Panc1 (cell line): ENCODE results near the gene STARD3NL. TPM values are rescaled to one million over a fixed set of nuclear protein-coding genes. Genes with fewer than 3 reads are reported as not detected.

Experiments
- ATAC-seq: fragments of 200-7000 bp; cut with Tn5 transposase; 2 replicates; pipeline ENCODE4 v1.9.1; 2020; ENCODE audit warnings: mild to moderate bottlenecking, moderate library complexity
- BruUV-seq: library from RNA; stranded (reverse); fragments of 400-500 nt; replicated peaks from 2 replicates; lab custom pipeline; 2021; lab: Mats Ljungman, UMichigan
- CTCF ChIA-PET: fragments of 300-600 bp; sonication (Branson Sonifier 250); formaldehyde crosslinking; loops from one replicate; lab custom pipeline; 2022; ENCODE audit warnings: antibody characterized with exemption; lab: Charles Lee
- POLR2A ChIA-PET: fragments of 300-600 bp; sonication (Branson Sonifier 250); formaldehyde crosslinking; loops from one replicate; lab custom pipeline; 2022; ENCODE audit warnings: antibody characterized with exemption; lab: Charles Lee
- DNase-seq: peaks from one replicate; pipeline ENCODE4 v3.0.0-alpha.2; 2010; ENCODE audit warnings: low read depth, low spot score
- H3K27ac ChIP-seq: 2 replicates; pipeline ENCODE4 v1.5.1; 2011; ENCODE audit warnings: mild to moderate bottlenecking, low read length, inconsistent platforms
- H3K27me3 ChIP-seq: fragments of 200-500 bp; sonication (Bioruptor generic); 2 replicates; pipeline ENCODE4 v1.6.0; 2014; ENCODE audit warnings: low read length, inconsistent platforms; ENCODE audit not compliant: control insufficient read depth, insufficient read depth
- H3K36me3 ChIP-seq: fragments of 200-500 bp; sonication (Bioruptor generic); 2 replicates; pipeline ENCODE4 v1.5.1; 2014; ENCODE audit warnings: inconsistent platforms, mild to moderate bottlenecking, low read length, moderate library complexity; ENCODE audit not compliant: control insufficient read depth, insufficient read depth
- H3K4me1 ChIP-seq: 2 replicates; pipeline ENCODE4 v1.5.1; 2011; ENCODE audit warnings: inconsistent platforms, mild to moderate bottlenecking, low read length, moderate library complexity; ENCODE audit not compliant: control insufficient read depth, insufficient read depth
- H3K4me3 ChIP-seq, 2 experiments: 2 replicates each; pipeline ENCODE4 v1.5.1; 2011 to 2012; ENCODE audit warnings: low read depth in 2 of 2, low read length in 2 of 2, mild to moderate bottlenecking in 2 of 2, inconsistent platforms in 1 of 2, moderate library complexity in 1 of 2
- H3K9me3 ChIP-seq: fragments of 200-500 bp; sonication (Bioruptor generic); 2 replicates; pipeline ENCODE4 v1.5.1; 2014; ENCODE audit warnings: low read depth, mild to moderate bottlenecking, inconsistent platforms, low read length, moderate library complexity; ENCODE audit not compliant: control insufficient read depth, insufficient read depth
- POLR2AphosphoS5 ChIP-seq: IDR thresholded peaks from 2 replicates; pipeline ENCODE4 v1.6.1; 2012; ENCODE audit warnings: mild to moderate bottlenecking, low read depth, low read length, moderate library complexity
- SIN3A ChIP-seq: IDR thresholded peaks from 2 replicates; pipeline ENCODE4 v1.6.1; 2012; ENCODE audit warnings: low read depth, mild to moderate bottlenecking, low read length, moderate library complexity, borderline replicate concordance; ENCODE audit not compliant: insufficient read depth
- TCF7L2 ChIP-seq: IDR thresholded peaks from 2 replicates; pipeline ENCODE4 v1.6.1; 2011; ENCODE audit warnings: mild to moderate bottlenecking, low read depth, low read length, inconsistent platforms
- in situ Hi-C: cut with HindIII; loops from 2 replicates; pipeline ENCODE4 v1.10.0; 2016; ENCODE audit warnings: low sequenced_read_pairs, low pct_unique_long_range_greater_than_20kb
- intact Hi-C: fragments of 100-400 bp; cut with micrococcal nuclease; formaldehyde crosslinking; loops from one replicate; pipeline ENCODE4 v1.10.0; 2022; ENCODE audit not compliant: unreplicated experiment
- total RNA-seq: library from RNA; stranded (reverse); gene quantifications from one replicate; pipeline ENCODE4 v1.2.1, GENCODE V29; 2021; ENCODE audit not compliant: unreplicated experiment
- TF ChIP-seq, protein P1 (sequence below): fragments of 450-650 bp; IDR thresholded peaks from 2 replicates; pipeline ENCODE4 v1.5.1; 2017; ENCODE audit warnings: mild to moderate bottlenecking
- TF ChIP-seq, protein P2 (sequence below), 2 experiments: IDR thresholded peaks; 2 replicates each; pipeline ENCODE4 v1.6.1; 2011 to 2012; ENCODE audit warnings: low read depth in 2 of 2, control low read depth in 1 of 2, low read length in 1 of 2, mild to moderate bottlenecking in 1 of 2, moderate library complexity in 1 of 2; ENCODE audit not compliant: insufficient read depth in 1 of 2

Gene STARD3NL
- total RNA-seq, 1 experiment from 2014 or later, result 75.7 TPM

DNA sequence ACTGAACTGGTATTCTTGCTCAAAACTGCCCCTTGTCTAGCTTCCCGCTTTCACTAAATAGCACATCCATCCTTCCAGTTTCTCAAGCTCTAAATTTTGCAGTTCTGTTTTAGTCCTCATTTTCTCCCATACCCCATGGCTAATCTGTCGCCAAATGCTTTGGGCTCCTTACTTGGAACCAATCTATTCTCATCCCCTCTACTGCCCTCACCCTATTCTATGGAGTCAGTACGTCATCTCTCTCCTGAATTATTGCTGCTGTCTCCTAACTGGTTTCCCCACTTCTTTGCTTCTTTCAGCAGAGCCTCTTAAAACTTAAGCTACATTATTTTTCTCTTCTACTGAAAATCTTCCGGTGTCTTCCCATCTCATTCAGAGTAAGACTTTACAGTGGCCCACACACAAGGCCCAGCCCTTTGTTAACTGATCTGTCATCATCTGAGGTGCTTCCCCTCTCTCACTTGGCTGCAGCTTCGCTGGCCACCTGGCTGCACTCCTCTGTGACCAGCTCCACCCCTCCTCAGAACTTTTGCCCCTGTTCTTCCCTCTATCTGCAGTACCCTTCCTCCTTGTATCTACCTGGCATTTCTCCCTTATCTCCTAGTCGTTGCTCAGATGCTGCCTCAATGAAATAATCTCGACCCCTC is 9.9 kb downstream of the STARD3NL start:
- BruUV-seq, result no TSS peak
- H3K4me3 ChIP-seq, result no peak overlapping the region
- TF ChIP-seq SIN3A (no peak), POLR2AphosphoS5 (no peak)
- TF ChIP-seq, protein P1, sequence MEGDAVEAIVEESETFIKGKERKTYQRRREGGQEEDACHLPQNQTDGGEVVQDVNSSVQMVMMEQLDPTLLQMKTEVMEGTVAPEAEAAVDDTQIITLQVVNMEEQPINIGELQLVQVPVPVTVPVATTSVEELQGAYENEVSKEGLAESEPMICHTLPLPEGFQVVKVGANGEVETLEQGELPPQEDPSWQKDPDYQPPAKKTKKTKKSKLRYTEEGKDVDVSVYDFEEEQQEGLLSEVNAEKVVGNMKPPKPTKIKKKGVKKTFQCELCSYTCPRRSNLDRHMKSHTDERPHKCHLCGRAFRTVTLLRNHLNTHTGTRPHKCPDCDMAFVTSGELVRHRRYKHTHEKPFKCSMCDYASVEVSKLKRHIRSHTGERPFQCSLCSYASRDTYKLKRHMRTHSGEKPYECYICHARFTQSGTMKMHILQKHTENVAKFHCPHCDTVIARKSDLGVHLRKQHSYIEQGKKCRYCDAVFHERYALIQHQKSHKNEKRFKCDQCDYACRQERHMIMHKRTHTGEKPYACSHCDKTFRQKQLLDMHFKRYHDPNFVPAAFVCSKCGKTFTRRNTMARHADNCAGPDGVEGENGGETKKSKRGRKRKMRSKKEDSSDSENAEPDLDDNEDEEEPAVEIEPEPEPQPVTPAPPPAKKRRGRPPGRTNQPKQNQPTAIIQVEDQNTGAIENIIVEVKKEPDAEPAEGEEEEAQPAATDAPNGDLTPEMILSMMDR, result no peak
- ChIA-PET POLR2A (no interaction called here), CTCF (interaction anchor here (0.7 kb wide), 1 partner anchor 143 kb away, joined by 3 read pairs; no protein-coding TSS in a partner anchor)
- H3K27ac ChIP-seq, result no peak overlapping the region; the same call in 1 of the 2 replicates
- peaks cover 6% of the 10 kb centered on the region; the same call in 1 of the 2 replicates for H3K4me1 ChIP-seq
- DNase-seq (no peak), ATAC-seq (no peak)
- no peaks in the 10 kb centered on the region for H3K27me3 ChIP-seq
- intact Hi-C loops, result no loop called here
- no peaks in the 10 kb centered on the region for H3K9me3 ChIP-seq
- in situ Hi-C loops, result no loop called here
- H3K36me3 ChIP-seq, result no peaks in the 10 kb centered on the region

DNA sequence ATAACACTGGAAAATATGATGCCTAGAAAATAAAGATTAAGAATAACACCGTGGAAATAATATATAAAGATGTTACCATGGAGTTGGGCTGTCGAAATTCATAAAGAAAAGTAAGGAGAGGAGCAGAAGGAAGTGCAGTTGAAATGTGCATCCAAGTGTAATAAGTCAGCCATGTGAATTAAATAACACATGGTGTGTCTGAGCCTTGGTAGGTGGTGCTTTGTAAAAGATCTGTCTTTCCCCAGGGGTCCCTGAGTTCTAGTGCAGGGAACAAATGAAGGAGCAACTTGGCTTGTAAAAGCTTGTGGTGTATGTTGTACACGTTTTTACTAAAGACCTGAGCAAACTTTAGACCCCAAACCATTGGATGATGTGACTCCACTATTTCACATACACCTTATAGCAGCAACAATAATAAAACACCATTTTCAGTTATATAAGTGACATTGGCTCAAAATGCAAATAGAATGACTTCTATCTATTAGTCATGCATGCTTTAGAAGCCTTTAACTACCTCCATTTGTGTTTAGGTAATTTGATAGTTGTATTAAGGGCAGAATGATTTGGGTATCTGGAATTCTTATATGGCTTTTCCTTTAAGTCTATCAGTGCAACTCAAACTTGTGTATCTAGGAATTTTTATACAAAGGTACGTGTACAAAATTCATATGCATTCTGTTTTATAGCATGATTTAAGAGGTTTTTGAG is 11.3 kb downstream of the STARD3NL start:
- Histone ChIP-seq H3K36me3 (no peaks in the 10 kb centered on the region), H3K27me3 (no peaks in the 10 kb centered on the region), H3K4me1 (peaks cover 6% of the 10 kb centered on the region; the same call in 1 of the 2 replicates), H3K4me3 (no peak overlapping the region), H3K9me3 (no peaks in the 10 kb centered on the region), H3K27ac (no peak overlapping the region)
- intact Hi-C loops, result no loop called here
- DNase-seq, result no peak
- BruUV-seq, result TSS peak; percentile 10
- ChIA-PET CTCF (no interaction called here), POLR2A (interaction anchor here (0.6 kb wide), 1 partner anchor 10 kb away, joined by 5 read pairs; no protein-coding TSS in a partner anchor)
- no peak for ATAC-seq
- in situ Hi-C loops, result no loop called here
- TF ChIP-seq POLR2AphosphoS5, result no peak
- TF ChIP-seq SIN3A, result no peak
- no peak for TF ChIP-seq TCF7L2
- TF ChIP-seq, protein P1, result no peak
- TF ChIP-seq, protein P2, sequence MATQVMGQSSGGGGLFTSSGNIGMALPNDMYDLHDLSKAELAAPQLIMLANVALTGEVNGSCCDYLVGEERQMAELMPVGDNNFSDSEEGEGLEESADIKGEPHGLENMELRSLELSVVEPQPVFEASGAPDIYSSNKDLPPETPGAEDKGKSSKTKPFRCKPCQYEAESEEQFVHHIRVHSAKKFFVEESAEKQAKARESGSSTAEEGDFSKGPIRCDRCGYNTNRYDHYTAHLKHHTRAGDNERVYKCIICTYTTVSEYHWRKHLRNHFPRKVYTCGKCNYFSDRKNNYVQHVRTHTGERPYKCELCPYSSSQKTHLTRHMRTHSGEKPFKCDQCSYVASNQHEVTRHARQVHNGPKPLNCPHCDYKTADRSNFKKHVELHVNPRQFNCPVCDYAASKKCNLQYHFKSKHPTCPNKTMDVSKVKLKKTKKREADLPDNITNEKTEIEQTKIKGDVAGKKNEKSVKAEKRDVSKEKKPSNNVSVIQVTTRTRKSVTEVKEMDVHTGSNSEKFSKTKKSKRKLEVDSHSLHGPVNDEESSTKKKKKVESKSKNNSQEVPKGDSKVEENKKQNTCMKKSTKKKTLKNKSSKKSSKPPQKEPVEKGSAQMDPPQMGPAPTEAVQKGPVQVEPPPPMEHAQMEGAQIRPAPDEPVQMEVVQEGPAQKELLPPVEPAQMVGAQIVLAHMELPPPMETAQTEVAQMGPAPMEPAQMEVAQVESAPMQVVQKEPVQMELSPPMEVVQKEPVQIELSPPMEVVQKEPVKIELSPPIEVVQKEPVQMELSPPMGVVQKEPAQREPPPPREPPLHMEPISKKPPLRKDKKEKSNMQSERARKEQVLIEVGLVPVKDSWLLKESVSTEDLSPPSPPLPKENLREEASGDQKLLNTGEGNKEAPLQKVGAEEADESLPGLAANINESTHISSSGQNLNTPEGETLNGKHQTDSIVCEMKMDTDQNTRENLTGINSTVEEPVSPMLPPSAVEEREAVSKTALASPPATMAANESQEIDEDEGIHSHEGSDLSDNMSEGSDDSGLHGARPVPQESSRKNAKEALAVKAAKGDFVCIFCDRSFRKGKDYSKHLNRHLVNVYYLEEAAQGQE (IDR thresholded peaks at IDR 0.05; ENCODE audit: insufficient read depth in 1 of 2, low read depth in 2 of 2, low read length in 1 of 2), result no peak
